Measurements from ENCODE around the gene MYH9.
"Not testable (repeated sequence)": the region's sequence is repeated elsewhere in the genome, so short reads cannot be mapped to it uniquely, and the experiment has no call there.

MYH9 gene

DNA sequence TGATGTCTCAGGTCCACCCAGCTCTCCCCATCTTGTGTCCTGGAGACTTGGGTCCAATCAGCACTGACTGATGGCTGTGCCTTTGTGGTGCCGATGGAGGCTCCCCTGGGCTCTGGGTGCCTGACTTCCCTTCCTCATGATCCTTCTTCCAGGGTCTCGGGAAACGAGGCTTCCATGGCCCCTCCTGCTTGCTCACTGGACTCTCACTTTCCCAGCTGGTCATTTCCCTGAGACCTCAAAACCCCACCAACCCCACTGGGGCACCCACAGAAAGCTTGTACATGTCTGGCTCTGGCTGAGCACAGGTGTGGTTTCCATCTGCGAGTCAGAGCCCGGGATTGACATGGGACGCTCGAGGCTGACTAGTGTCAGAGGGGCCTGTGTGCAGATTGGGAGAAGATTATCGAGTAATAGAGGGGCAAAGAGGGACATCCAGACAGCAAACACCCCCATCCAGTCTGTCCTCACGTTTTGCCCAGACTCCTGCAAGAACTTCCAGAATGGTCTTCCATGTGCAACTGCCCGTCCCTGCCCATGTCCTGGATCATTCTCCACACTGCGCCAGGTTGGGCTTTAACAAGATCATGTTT, 119.8 kb downstream of the MYH9 start:
- no peak for DNase-seq (ENCODE audit: low spot score)

DNA sequence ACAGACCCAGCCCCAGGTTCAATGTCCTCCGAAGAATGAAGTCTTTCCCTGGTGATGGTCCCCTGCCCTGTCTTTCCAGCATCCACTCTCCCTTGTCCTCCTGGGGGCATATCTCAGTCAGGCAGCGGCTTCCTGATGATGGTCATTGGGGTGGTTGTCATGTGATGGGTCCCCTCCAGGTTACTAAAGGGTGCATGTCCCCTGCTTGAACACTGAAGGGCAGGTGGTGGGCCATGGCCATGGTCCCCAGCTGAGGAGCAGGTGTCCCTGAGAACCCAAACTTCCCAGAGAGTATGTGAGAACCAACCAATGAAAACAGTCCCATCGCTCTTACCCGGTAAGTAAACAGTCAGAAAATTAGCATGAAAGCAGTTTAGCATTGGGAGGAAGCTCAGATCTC, 120.7 kb downstream of the MYH9 start:
- DNase-seq (ENCODE audit: low spot score): no peak

GRCh38 chr22:36263886-36264664, 123.7 kb downstream of the MYH9 start:
- DNase-seq (ENCODE audit: low spot score): not testable (repeated sequence)

DNA sequence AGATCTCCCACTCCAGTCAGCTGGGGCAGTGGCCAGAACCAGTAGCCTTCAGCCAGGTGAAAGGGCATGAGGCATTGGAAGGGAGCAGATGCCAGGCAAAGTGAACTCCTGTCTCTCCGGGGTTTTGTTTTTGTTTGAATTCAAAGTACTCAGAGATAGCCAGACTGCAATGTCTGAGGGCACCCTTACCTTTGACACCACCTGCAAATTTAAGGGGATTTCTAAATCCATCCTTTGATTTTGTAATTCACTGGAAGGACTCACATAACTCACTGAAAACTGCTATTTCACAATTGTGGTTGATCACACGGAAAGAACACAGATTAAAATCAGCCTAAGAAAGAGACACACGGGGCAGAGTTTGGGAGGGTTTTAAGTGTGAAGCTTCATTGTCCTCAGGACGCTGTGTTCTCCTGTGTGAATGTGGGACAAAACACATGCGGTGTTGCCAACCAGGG, 124.5 kb downstream of the MYH9 start:
- DNase-seq (ENCODE audit: low spot score): not testable (repeated sequence)

GRCh38 chr22:36262307-36262706, 125.5 kb downstream of the MYH9 start:
- DNase-seq (ENCODE audit: low spot score): not testable (repeated sequence)

- not testable (repeated sequence) for DNase-seq (ENCODE audit: low spot score)
These were observed 126.1 kb downstream of the MYH9 start for GRCh38 chr22:36261675-36262074.

GRCh38 chr22:36259615-36260300, 128.0 kb downstream of the MYH9 start:
- DNase-seq (ENCODE audit: low spot score): no peak

GRCh38 chr22:36258701-36259614, 128.8 kb downstream of the MYH9 start:
- no peak for DNase-seq (ENCODE audit: low spot score)

GRCh38 chr22:36257948-36258670, 129.7 kb downstream of the MYH9 start:
- no peak for DNase-seq (ENCODE audit: low spot score)

- no peak for DNase-seq (ENCODE audit: low spot score)
These were observed 130.5 kb downstream of the MYH9 start for GRCh38 chr22:36257308-36257707.

- no peak for DNase-seq (ENCODE audit: low spot score)
These were observed 131.3 kb downstream of the MYH9 start for GRCh38 chr22:36256478-36256877.

DNA sequence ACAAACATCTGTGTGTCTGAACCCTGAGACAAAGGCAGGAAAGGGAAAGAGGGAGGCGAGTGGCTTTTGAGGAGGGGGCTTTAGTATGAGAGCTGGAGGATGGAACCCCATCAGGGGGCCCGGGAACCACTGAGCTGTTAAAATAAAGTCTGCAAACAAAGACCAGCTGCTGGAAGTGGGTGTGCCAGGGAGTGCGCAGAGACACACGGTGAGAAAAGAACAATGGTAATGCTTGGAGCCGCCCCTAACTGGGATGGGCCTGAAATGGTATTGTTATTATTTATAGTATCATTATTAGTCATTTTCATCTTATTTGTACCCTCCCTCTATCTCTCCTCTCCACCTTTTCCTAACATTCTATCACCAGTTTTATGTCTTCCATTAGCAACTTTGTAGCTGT, 132.2 kb downstream of the MYH9 start:
- not testable (repeated sequence) for DNase-seq (ENCODE audit: low spot score)

- DNase-seq (ENCODE audit: low spot score): no peak
These were observed 134.0 kb downstream of the MYH9 start for GRCh38 chr22:36253523-36254490.

DNA sequence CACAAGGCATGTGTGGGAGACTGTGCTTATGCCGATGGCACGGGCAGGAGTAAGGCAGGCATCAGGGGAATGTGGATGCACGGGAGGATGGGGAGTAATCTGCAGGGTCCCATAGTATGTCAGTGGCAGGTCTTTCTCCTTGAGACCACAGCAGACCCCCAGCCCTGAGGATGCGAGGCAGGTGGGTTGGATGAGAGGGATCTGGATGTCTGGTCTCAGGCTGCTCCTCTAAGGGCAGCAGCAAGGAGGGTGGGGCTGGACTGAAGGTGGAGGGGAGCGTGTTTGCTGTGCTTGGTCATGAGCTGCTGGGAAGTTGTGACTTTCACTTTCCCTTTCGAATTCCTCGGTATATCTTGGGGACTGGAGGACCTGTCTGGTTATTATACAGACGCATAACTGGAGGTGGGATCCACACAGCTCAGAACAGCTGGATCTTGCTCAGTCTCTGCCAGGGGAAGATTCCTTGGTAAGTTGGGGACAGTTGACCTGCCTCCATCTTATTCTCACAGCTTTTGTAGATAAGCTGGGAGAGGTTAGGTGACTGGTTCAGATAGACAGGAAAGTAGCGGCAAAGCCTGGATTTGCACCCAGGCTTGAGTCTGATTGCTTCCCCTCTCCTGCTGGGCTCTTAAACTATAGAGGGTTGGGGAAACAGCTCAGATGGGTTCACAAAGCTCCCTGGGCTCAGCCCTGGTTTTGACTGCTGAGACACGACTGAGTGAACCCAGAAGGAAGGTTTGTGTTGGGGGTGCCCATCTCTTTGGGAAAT, 134.8 kb downstream of the MYH9 start, which contains the start of gene APOL1:
Gene APOL1, plus strand, starts transcription at position 380 of the 769 bp plus-strand sequence. CDS start 1,823 bp downstream, outside the sequence.
- DNase-seq (ENCODE audit: low spot score): peak; percentile 72

DNA sequence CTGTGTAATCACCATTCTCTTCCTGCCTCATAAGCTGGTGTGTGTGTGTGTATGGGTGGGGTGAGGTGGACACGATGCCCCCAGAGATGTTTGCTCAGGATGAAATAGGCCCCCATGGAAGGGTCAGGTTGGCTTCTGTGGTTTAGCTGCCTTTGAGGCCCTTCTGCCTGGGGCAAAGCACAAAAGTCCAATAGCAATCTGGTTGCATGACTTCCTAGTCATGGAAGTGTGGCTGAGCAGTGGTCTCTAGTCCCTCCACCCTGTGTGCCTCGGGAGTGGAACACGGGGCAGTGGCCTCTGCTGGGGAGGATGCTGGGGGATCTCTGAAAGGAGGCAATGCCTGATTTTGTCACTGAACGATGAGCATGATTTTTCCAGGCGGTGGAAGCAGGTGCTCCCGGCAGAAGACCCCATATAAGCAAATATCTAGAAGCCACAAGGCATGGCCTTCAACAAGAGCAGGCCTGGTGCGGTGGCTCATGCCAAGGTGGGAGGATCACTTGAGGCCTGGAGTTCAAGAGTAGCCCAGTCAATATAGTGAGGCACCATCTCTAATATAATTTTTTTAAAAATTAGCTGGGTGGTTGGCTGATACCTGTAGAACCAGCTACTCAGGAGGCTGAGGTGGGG, 135.7 kb downstream of the MYH9 start:
- not testable (repeated sequence) for DNase-seq (ENCODE audit: low spot score)

DNA sequence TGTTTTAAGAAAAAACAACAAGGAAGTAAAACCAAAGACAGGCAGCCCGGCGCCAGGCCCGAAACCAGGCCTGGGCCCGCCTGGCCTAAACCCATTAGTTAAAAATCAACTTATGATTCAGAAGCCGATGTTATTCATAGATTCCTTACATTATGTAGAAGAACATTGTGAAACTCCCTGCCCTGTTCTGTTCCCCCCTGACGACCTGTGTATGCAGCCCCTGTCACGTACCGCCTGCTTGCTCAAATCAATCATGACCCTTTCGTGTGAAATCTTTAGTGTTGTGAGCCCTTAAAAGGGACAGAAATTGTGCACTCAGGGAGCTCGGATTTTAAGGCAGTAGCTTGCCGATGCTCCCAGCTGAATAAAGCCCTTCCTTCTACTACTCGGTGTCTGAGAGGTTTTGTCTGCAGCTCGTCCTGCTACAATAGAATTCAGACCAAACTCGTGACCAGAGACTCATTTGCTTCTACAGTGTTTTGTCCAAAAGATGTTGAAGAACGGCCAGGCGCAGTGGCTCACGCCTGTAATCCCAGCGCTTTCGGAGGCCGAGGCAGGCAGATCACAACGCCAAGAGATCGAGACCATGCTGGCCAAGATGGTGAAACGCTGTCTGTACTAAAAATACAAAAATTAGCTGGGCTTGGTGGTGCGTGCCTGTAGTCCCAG, 137.3 kb downstream of the MYH9 start:
- peak; percentile 34 for DNase-seq (ENCODE audit: low spot score)

DNA sequence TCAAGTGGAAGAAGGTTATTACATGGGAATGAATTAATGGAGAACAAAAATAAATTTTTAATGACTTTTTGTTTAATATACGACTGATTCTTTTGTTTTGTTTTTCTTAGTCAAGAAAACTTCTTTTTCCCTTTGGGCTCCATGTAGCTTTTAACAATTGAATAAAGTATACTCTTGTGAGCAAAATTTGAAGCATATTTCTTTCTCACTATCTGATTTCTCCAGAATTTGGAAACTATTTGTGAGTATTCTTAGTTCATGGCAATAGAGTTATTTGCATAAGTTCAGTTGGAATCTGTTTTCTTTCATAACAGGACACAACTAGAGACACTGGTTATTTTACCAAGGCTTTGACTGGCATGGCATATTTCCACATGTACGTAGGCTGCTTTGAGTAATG, 138.6 kb downstream of the MYH9 start:
- no peak for DNase-seq (ENCODE audit: low spot score)

DNA sequence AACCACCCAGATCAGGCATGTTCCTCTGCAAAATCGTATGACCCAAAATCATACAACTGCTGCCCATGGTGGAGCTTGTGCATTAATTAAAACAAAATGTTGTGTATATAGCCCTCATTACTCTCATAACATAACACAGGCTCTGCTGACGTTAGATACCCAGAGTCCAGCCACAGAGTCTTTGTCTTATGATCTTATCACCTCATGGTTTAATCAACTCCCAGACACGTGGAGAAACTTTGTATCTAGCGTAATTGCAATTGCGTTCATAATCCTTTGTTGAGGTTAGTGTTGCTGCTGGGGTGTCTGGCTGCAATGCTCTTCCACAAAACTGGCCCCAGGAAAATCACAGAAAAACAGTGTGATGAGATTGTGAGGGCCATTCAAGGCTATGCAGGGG, 139.8 kb downstream of the MYH9 start:
- no peak for DNase-seq (ENCODE audit: low spot score)
